Measurements from ENCODE around the gene BYSL.

- TF ChIP-seq, protein P1, sequence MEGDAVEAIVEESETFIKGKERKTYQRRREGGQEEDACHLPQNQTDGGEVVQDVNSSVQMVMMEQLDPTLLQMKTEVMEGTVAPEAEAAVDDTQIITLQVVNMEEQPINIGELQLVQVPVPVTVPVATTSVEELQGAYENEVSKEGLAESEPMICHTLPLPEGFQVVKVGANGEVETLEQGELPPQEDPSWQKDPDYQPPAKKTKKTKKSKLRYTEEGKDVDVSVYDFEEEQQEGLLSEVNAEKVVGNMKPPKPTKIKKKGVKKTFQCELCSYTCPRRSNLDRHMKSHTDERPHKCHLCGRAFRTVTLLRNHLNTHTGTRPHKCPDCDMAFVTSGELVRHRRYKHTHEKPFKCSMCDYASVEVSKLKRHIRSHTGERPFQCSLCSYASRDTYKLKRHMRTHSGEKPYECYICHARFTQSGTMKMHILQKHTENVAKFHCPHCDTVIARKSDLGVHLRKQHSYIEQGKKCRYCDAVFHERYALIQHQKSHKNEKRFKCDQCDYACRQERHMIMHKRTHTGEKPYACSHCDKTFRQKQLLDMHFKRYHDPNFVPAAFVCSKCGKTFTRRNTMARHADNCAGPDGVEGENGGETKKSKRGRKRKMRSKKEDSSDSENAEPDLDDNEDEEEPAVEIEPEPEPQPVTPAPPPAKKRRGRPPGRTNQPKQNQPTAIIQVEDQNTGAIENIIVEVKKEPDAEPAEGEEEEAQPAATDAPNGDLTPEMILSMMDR (conservative IDR thresholded peaks at IDR 0.05; ENCODE audit: low read length) = no peak
- no peak for TF ChIP-seq EZH2phosphoT487 (IDR thresholded peaks at IDR 0.05; ENCODE audit: borderline replicate concordance)
Observed at GRCh38 chr6:41972826-41973225, 51.5 kb downstream of the BYSL start.
